ENCODE measurements around the gene MTX1. TPM values are rescaled to one million over a fixed set of nuclear protein-coding genes. Genes with fewer than 3 reads are reported as not detected.
A peak's percentile ranks its signal among the peaks of the same experiment; 100 is the strongest.

Gene MTX1
- total and polyA plus RNA-seq, 12 donors: 26.7 to 111 (median 45.9) TPM

GRCh38 chr1:155205035-155205434 lies 3.5 kb upstream of the MTX1 start:
- 92 to 94% (median 93%) methylated on average over 10 to 14 of the region's 14 CpGs for WGBS, 4 donors
- no peak overlapping the region for H3K27ac ChIP-seq
- no peak for TF ChIP-seq POLR2A (IDR thresholded peaks at IDR 0.05)
- TF ChIP-seq, protein P1, sequence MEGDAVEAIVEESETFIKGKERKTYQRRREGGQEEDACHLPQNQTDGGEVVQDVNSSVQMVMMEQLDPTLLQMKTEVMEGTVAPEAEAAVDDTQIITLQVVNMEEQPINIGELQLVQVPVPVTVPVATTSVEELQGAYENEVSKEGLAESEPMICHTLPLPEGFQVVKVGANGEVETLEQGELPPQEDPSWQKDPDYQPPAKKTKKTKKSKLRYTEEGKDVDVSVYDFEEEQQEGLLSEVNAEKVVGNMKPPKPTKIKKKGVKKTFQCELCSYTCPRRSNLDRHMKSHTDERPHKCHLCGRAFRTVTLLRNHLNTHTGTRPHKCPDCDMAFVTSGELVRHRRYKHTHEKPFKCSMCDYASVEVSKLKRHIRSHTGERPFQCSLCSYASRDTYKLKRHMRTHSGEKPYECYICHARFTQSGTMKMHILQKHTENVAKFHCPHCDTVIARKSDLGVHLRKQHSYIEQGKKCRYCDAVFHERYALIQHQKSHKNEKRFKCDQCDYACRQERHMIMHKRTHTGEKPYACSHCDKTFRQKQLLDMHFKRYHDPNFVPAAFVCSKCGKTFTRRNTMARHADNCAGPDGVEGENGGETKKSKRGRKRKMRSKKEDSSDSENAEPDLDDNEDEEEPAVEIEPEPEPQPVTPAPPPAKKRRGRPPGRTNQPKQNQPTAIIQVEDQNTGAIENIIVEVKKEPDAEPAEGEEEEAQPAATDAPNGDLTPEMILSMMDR (IDR thresholded peaks at IDR 0.05): no peak
- H3K4me1 ChIP-seq (replicated peaks in 1 of 2): peaks cover 24 to 27% of the 10 kb centered on the region in 2 donors
- no peaks in the 10 kb centered on the region for H3K27me3 ChIP-seq
- no peak overlapping the region for H3K4me3 ChIP-seq
- intact Hi-C loops (cut with DNase I): loop anchor here in 1 of 2 donors (5.0 kb wide), 1 partner anchor 37 kb away; a partner anchor contains a TSS
- no peaks in the 10 kb centered on the region for H3K36me3 ChIP-seq (replicated peaks in 1 of 2)
- DNase-seq: no peak
- no peaks in the 10 kb centered on the region for H3K9me3 ChIP-seq (replicated peaks in 1 of 3)

DNA sequence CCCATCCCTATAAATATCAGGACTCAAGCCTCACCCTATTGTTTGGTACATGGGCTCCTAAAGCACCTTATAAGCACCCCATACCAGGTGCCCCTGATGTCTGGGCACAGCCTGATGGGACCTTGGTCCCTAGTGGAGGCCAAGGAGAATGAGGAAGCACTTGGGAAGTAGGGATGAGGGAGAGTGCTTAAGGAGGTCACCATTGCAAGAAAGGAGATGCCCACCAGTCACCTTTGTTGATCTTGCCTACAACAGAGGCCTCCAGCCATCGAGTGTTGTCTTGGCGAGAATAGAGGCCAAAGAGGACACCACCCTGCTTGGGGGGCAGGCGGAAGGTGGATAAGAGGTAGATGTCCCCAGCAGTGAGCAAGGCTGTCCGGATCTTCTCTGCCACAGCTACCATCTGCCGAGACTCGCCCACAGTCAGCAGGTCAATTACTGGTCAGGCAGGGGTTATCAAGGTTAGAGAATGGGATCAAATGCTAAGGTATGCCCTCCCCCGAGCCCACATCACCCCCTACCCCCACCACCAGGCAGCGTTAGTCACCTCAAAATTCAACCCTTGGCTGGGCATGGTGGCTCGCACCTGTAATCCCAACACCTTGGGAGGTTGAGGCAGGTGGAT lies 2.4 kb upstream of the MTX1 start:
- Histone ChIP-seq H3K27me3 (no peaks in the 10 kb centered on the region), H3K27ac (no peak overlapping the region), H3K36me3 (replicated peaks in 1 of 2) (no peaks in the 10 kb centered on the region), H3K9me3 (replicated peaks in 1 of 3) (no peaks in the 10 kb centered on the region), H3K4me3 (no peak overlapping the region), H3K4me1 (replicated peaks in 1 of 2) (peaks cover 24 to 30% of the 10 kb centered on the region in 2 donors)
- DNase-seq: no peak
- 57 to 70% (median 67%) methylated on average over 8 to 9 of the region's 9 CpGs for WGBS, 4 donors
- TF ChIP-seq, protein P1 (IDR thresholded peaks at IDR 0.05): no peak
- no peak for TF ChIP-seq POLR2A (IDR thresholded peaks at IDR 0.05)
- intact Hi-C loops (cut with DNase I): loop anchor here in 1 of 2 donors (5.0 kb wide), 1 partner anchor 36 kb away; a partner anchor contains a TSS

DNA sequence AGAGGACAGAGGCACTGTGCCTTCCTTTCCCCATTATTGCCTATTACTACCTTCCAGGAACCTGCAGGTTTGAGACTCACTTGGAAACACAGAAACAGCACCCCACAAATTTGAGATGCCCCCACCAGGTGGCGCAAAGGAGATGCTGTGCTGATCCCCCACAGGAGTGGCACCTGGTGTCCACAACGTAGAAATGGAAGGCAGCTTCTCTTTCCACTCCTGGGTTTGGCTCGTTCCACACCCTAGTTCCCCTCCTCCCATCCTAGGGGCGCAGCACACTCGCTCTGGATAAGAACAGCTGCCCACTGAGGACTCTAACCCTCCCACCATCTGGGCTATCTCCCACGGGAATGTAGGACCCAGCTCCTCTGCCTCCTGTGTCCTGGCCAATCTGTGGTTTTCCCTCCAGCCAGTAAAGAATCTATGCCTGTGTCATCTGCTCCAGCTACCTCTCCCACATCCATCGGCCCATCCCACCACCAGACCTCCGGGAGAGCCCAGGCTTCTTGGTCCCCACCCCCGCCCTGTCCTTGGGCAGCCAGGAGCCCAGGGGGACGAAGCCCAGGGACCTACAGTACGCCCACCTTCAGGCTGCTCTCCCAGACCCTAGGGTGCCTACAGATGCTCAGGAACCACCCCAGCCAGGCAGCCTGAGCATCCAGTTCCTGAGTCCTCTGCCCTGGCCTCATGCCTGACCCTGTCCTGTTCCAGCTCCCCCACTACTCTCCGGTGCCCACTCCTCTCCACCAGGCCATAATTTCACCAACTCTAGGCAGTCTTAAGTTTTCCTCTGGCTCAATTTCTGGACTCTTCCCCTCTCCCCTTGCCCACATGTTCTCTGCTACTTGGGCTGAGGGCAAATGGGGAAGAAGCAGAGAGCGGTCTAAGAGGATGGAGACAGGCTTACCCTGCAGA lies 1.3 kb upstream of the MTX1 start:
- WGBS, 4 donors: 15 to 22% (median 20%) methylated on average over 11 to 13 of the region's 13 CpGs
- peak overlapping the region in 4 of 5 donors; percentile 80 to 98 (median 92) for H3K27ac ChIP-seq
- DNase-seq: peak; percentile 83 to 96 (median 88)
- intact Hi-C loops (cut with DNase I): loop anchor here in 1 of 2 donors (5.0 kb wide), 1 partner anchor 35 kb away; a partner anchor contains a TSS
- H3K4me3 ChIP-seq: peak overlapping the region in 1 of 4 donors; percentile 79
- H3K4me1 ChIP-seq (replicated peaks in 1 of 2): peaks cover 24 to 30% of the 10 kb centered on the region in 2 donors
- no peaks in the 10 kb centered on the region for H3K9me3 ChIP-seq (replicated peaks in 1 of 3)
- H3K27me3 ChIP-seq: no peaks in the 10 kb centered on the region
- no peak for TF ChIP-seq POLR2A (IDR thresholded peaks at IDR 0.05)
- TF ChIP-seq, protein P1 (IDR thresholded peaks at IDR 0.05): peak; percentile 65 to 90 (median 82)
- H3K36me3 ChIP-seq (replicated peaks in 1 of 2): no peaks in the 10 kb centered on the region

Data from adrenal gland (tissue), 12 donors.